Gastrocnemius medialis (tissue), 4 donors: ENCODE measurements around the gene PVALB.

Source experiments
- POLR2A ChIP-seq, 2 donors: fragments of 450-650 bp; IDR thresholded peaks; one replicate each; pipeline ENCODE4 v1.6.1; 2017; ENCODE audit warnings: antibody characterized with exemption in 2 of 2, mild to moderate bottlenecking in 2 of 2, moderate library complexity in 2 of 2
- TF ChIP-seq, protein P1 (sequence below), 5 experiments: fragments of 450-650 bp in 3 of 5; fragments of 200-600 bp in 2 of 5; sonication (generic) in 2 of 5; IDR thresholded peaks in 4 of 5; conservative IDR thresholded peaks in 1 of 5; 1 replicate in 4 of 5; 2 replicates in 1 of 5; pipeline ENCODE4 v1.5.1; 2016 to 2019; ENCODE audit warnings: antibody characterized with exemption in 5 of 5, mild to moderate bottlenecking in 3 of 5, moderate library complexity in 3 of 5

DNA sequence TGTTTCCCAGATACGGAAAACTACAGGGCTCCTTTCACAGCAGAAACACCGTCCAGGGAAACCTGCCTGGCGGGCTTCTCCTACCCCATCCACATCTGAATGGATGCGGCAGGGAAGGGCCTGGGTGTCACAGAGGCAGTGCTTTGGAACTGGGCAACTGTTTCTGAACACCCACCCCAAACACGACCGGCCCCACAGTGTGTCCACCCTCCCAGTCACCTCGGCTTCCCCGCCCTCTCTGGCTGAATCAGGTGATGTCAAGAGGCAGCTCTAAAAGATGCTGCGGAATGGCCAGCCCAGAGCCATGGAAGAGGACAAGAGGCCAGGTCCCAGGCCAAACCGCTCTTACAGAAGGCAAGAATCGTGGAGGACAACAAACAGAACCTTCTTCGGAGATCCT lies 62.9 kb downstream of the PVALB start:
- TF ChIP-seq, protein P1, sequence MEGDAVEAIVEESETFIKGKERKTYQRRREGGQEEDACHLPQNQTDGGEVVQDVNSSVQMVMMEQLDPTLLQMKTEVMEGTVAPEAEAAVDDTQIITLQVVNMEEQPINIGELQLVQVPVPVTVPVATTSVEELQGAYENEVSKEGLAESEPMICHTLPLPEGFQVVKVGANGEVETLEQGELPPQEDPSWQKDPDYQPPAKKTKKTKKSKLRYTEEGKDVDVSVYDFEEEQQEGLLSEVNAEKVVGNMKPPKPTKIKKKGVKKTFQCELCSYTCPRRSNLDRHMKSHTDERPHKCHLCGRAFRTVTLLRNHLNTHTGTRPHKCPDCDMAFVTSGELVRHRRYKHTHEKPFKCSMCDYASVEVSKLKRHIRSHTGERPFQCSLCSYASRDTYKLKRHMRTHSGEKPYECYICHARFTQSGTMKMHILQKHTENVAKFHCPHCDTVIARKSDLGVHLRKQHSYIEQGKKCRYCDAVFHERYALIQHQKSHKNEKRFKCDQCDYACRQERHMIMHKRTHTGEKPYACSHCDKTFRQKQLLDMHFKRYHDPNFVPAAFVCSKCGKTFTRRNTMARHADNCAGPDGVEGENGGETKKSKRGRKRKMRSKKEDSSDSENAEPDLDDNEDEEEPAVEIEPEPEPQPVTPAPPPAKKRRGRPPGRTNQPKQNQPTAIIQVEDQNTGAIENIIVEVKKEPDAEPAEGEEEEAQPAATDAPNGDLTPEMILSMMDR (IDR thresholded peaks at IDR 0.05 in 4 of 5, conservative IDR thresholded peaks at IDR 0.05 in 1 of 5): no peak
- no peak for TF ChIP-seq POLR2A (IDR thresholded peaks at IDR 0.05)
